ENCODE data around the gene PHACTR1. TPM values are rescaled to one million over a fixed set of nuclear protein-coding genes. Genes with fewer than 3 reads are reported as not detected.

The PHACTR1 gene
- total RNA-seq, 2 experiments from 2014 or later: 0.79 to 1.5 TPM

GRCh38 chr6:13001927-13002326 lies 285.4 kb downstream of the PHACTR1 start:
- DNase-seq: no peak
- H3K4me3 Mint-ChIP-seq: no peak overlapping the region

GRCh38 chr6:13004601-13005000 lies 288.0 kb downstream of the PHACTR1 start:
- ATAC-seq (ENCODE audit: low read depth): no peak
- Mint-ChIP-seq H3K4me3 (no peak overlapping the region), H3K4me1 (no peaks in the 10 kb centered on the region), H3K27me3 (peaks cover 33% of the 10 kb centered on the region), H3K9me3 (no peaks in the 10 kb centered on the region), H3K27ac (no peak overlapping the region), H3K36me3 (no peaks in the 10 kb centered on the region)
- POLR2A ChIA-PET: no interaction called here
- DNase-seq: no peak

More at GRCh38 chr6:13001927-13002326, 285.4 kb downstream of the PHACTR1 start:
- Mint-ChIP-seq H3K9me3 (no peaks in the 10 kb centered on the region), H3K4me1 (no peaks in the 10 kb centered on the region), H3K27ac (no peak overlapping the region), H3K27me3 (peaks cover 19% of the 10 kb centered on the region), H3K36me3 (no peaks in the 10 kb centered on the region)
- POLR2A ChIA-PET: no interaction called here
- ATAC-seq (ENCODE audit: low read depth): no peak

- H3K4me3 Mint-ChIP-seq: no peak overlapping the region
- ATAC-seq (ENCODE audit: low read depth) (no peak), DNase-seq (no peak)
- no peaks in the 10 kb centered on the region for H3K9me3 Mint-ChIP-seq
- peaks cover 39% of the 10 kb centered on the region for H3K27me3 Mint-ChIP-seq
- no peaks in the 10 kb centered on the region for H3K4me1 Mint-ChIP-seq
- POLR2A ChIA-PET: no interaction called here
- no peak overlapping the region for H3K27ac Mint-ChIP-seq
- H3K36me3 Mint-ChIP-seq: no peaks in the 10 kb centered on the region
Measured at GRCh38 chr6:13005994-13006393, 289.4 kb downstream of the PHACTR1 start.

GRCh38 chr6:13006578-13007300 lies 290.2 kb downstream of the PHACTR1 start:
- no peak overlapping the region for H3K27ac Mint-ChIP-seq
- ATAC-seq (ENCODE audit: low read depth) (no peak), DNase-seq (no peak)
- H3K27me3 Mint-ChIP-seq: peaks cover 36% of the 10 kb centered on the region
- no peaks in the 10 kb centered on the region for H3K9me3 Mint-ChIP-seq
- POLR2A ChIA-PET: no interaction called here
- no peaks in the 10 kb centered on the region for H3K36me3 Mint-ChIP-seq
- no peaks in the 10 kb centered on the region for H3K4me1 Mint-ChIP-seq
- H3K4me3 Mint-ChIP-seq: no peak overlapping the region

- Mint-ChIP-seq H3K27ac (no peak overlapping the region), H3K27me3 (peaks cover 43% of the 10 kb centered on the region), H3K4me1 (no peaks in the 10 kb centered on the region), H3K9me3 (no peaks in the 10 kb centered on the region), H3K4me3 (no peak overlapping the region), H3K36me3 (no peaks in the 10 kb centered on the region)
- no peak for DNase-seq
- POLR2A ChIA-PET: no interaction called here
- ATAC-seq (ENCODE audit: low read depth): no peak
Measured at GRCh38 chr6:13007744-13008143, 291.2 kb downstream of the PHACTR1 start.

GRCh38 chr6:13009031-13009430 lies 292.5 kb downstream of the PHACTR1 start:
- Mint-ChIP-seq H3K9me3 (no peaks in the 10 kb centered on the region), H3K36me3 (no peaks in the 10 kb centered on the region), H3K27me3 (peaks cover 51% of the 10 kb centered on the region), H3K4me1 (peaks cover 4% of the 10 kb centered on the region), H3K4me3 (no peak overlapping the region), H3K27ac (no peak overlapping the region)
- DNase-seq (no peak), ATAC-seq (ENCODE audit: low read depth) (no peak)
- POLR2A ChIA-PET: no interaction called here

GRCh38 chr6:13009461-13009860 lies 292.9 kb downstream of the PHACTR1 start:
- H3K4me1 Mint-ChIP-seq: peaks cover 4% of the 10 kb centered on the region
- POLR2A ChIA-PET: no interaction called here
- H3K36me3 Mint-ChIP-seq: no peaks in the 10 kb centered on the region
- no peaks in the 10 kb centered on the region for H3K9me3 Mint-ChIP-seq
- DNase-seq (no peak), ATAC-seq (ENCODE audit: low read depth) (no peak)
- H3K27me3 Mint-ChIP-seq: peaks cover 50% of the 10 kb centered on the region
- no peak overlapping the region for H3K4me3 Mint-ChIP-seq
- H3K27ac Mint-ChIP-seq: no peak overlapping the region

- H3K36me3 Mint-ChIP-seq: no peaks in the 10 kb centered on the region
- H3K27ac Mint-ChIP-seq: no peak overlapping the region
- ATAC-seq (ENCODE audit: low read depth) (no peak), DNase-seq (no peak)
- no peak overlapping the region for H3K4me3 Mint-ChIP-seq
- H3K27me3 Mint-ChIP-seq: peaks cover 64% of the 10 kb centered on the region
- H3K4me1 Mint-ChIP-seq: peaks cover 4% of the 10 kb centered on the region
- H3K9me3 Mint-ChIP-seq: no peaks in the 10 kb centered on the region
- POLR2A ChIA-PET: no interaction called here
Measured at GRCh38 chr6:13011612-13012146, 295.1 kb downstream of the PHACTR1 start.

GRCh38 chr6:13012296-13012695 lies 295.7 kb downstream of the PHACTR1 start:
- no peak overlapping the region for H3K27ac Mint-ChIP-seq
- peaks cover 4% of the 10 kb centered on the region for H3K4me1 Mint-ChIP-seq
- no peaks in the 10 kb centered on the region for H3K9me3 Mint-ChIP-seq
- ATAC-seq (ENCODE audit: low read depth): no peak
- no peak overlapping the region for H3K4me3 Mint-ChIP-seq
- no peaks in the 10 kb centered on the region for H3K36me3 Mint-ChIP-seq
- POLR2A ChIA-PET: no interaction called here
- H3K27me3 Mint-ChIP-seq: peaks cover 67% of the 10 kb centered on the region
- DNase-seq: no peak

GRCh38 chr6:13012977-13013680 lies 296.6 kb downstream of the PHACTR1 start:
- Mint-ChIP-seq H3K9me3 (no peaks in the 10 kb centered on the region), H3K4me1 (peaks cover 4% of the 10 kb centered on the region), H3K27me3 (peaks cover 62% of the 10 kb centered on the region), H3K27ac (no peak overlapping the region), H3K4me3 (peak overlapping the region; percentile 76), H3K36me3 (no peaks in the 10 kb centered on the region)
- ATAC-seq (ENCODE audit: low read depth) (peak; percentile 69), DNase-seq (peak; percentile 31)
- POLR2A ChIA-PET: no interaction called here

GRCh38 chr6:13013681-13014503 lies 297.3 kb downstream of the PHACTR1 start:
- ATAC-seq (ENCODE audit: low read depth): no peak
- DNase-seq: no peak
- peaks cover 56% of the 10 kb centered on the region for H3K27me3 Mint-ChIP-seq
- peak overlapping the region; percentile 76 for H3K4me3 Mint-ChIP-seq
- POLR2A ChIA-PET: no interaction called here
- no peaks in the 10 kb centered on the region for H3K36me3 Mint-ChIP-seq
- no peak overlapping the region for H3K27ac Mint-ChIP-seq
- no peaks in the 10 kb centered on the region for H3K9me3 Mint-ChIP-seq
- peaks cover 4% of the 10 kb centered on the region for H3K4me1 Mint-ChIP-seq

GRCh38 chr6:13014504-13015378 lies 298.2 kb downstream of the PHACTR1 start:
- no peak for DNase-seq
- peaks cover 56% of the 10 kb centered on the region for H3K27me3 Mint-ChIP-seq
- H3K9me3 Mint-ChIP-seq: no peaks in the 10 kb centered on the region
- POLR2A ChIA-PET: no interaction called here
- H3K4me3 Mint-ChIP-seq: no peak overlapping the region
- no peaks in the 10 kb centered on the region for H3K36me3 Mint-ChIP-seq
- H3K27ac Mint-ChIP-seq: no peak overlapping the region
- no peak for ATAC-seq (ENCODE audit: low read depth)
- H3K4me1 Mint-ChIP-seq: peaks cover 4% of the 10 kb centered on the region

- POLR2A ChIA-PET: no interaction called here
- Mint-ChIP-seq H3K27ac (no peak overlapping the region), H3K9me3 (no peaks in the 10 kb centered on the region), H3K4me1 (peaks cover 4% of the 10 kb centered on the region), H3K36me3 (no peaks in the 10 kb centered on the region), H3K4me3 (no peak overlapping the region), H3K27me3 (peaks cover 53% of the 10 kb centered on the region)
- ATAC-seq (ENCODE audit: low read depth) (no peak), DNase-seq (no peak)
Measured at GRCh38 chr6:13015379-13015681, 298.8 kb downstream of the PHACTR1 start.
